RPMI7951 (cell line): ENCODE measurements around the gene PGR. TPM values are rescaled to one million over a fixed set of nuclear protein-coding genes. Genes with fewer than 3 reads are reported as not detected.
"Not testable (repeated sequence)": the region's sequence is repeated elsewhere in the genome, so short reads cannot be mapped to it uniquely, and the experiment has no call there.

Source experiments
- DNase-seq: peaks from one replicate; pipeline ENCODE4 v3.0.0-alpha.2; 2012; ENCODE audit warnings: low read depth
- total RNA-seq: library from RNA; depleted of rRNA; stranded (reverse); fragments of >200 nt; shearing (Covaris generic); gene quantifications from 2 replicates; pipeline ENCODE4 v1.2.3, GENCODE V29; 2014

Gene PGR
- total RNA-seq, 1 experiment from 2014 or later, result not detected

DNA sequence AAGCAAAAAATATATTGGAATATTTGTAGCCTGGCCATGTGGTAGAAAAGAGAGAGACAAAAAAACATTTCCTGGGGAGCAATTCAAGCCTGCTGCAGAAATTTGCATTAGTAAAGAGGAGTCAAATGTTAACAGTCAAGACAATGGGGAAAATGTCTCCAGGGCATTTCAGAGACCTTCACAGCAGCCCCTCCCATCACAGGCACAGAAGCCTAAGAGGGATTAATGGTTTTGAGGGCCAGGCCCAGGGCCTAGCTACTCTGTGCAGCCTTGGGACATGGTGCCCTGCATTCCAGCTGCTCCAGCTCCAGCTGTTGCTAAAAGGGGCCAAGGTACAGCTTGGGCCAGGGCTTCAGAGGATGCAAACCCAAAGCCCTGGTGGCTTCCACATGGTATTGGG is 46.8 kb downstream of the PGR start:
- no peak for DNase-seq

DNA sequence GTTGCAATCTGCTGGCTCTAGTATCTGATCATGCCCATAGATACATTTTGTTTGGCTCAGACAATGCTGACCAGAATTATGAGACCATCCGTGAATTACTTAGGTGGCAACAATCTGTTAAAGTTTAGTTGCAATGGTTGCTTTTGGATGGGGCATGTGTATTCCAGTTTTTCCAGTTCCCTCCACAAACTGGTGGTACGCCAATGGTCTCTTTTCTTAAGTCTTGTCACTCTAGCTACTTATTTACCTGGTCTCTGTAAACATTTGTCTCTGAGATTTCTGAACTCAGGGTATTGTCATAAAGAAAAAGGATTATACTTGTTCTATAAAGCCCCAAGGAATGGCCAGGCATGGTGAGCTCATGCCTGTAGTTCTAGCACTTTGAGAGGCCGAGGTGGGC is 65.9 kb downstream of the PGR start:
- DNase-seq, result no peak

DNA sequence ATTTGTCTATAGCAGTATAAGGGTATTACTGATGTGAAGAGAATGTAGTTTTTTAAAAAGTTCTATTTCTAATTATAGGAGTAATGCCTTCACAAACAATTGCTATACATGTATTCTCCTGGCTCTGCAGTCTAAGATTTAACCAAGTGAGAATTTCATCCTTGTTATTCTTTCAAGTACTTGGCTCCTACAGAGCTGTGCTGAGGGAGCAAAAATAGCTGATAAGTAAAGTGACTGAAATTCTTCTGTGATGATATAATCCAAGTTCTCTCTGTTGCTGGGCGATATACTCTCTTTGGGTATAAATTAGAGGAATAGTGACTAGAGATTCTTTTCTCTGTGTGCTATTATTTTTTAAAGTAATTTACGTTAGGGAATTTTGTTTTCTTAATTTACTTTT is 68.0 kb downstream of the PGR start:
- DNase-seq, result no peak

DNA sequence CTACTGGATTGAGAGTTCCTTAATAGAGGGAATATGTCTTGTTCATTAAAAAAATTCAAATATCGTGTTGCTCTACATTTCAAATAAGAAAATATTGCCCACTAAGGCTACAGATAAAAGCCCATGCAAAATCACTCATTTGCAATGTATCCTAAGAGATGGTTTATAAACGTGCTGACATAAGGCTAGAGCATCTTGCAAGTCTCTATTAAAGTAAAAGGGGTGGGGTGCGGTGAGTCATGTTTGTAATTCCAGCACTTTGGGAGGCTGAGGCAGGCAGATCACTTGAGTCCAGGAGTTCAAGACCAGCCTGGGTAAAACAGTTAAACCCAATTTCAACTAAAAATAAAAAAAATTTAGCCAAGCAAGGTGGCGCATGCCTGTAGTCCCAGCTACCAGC is 70.3 kb downstream of the PGR start:
- no peak for DNase-seq

DNA sequence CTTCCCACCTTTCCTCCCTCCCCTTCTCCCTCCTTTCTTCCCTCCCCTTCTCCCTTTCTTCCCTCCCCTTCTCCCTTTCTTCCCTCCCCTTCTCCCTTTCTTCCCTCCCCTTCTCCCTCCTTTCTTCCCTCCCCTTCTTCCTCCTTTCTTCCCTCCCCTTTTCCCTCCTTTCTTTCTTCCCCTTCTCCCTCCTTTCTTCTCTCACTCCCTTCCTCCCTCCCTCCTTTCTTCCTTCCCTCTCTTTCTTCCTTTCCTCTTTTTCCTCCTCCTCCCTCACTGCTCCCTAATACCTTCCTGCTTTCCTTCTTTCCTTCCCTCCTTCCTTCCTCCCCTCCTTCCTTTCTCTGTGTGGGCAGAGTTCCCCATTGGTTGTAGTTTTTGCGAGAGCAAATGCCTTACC is 76.1 kb downstream of the PGR start:
- no peak for DNase-seq

DNA sequence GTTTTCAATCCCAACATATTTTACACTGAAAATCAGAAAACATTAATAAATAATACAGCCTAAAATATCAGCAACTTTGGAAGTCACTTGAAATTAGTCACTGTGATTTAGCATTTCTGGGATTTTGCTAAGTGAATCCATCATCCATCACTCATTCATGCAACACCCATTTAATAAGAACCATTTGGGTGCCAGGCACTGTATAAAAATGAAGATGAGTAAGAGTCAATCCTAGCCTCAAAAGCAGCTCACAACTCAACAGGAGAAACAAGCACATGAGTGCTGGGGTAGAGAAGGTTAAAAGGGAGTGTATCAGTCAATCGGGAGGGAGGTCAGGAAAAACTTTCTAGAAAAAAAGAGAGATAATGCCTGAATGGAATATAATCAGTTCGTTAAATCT is 77.9 kb downstream of the PGR start:
- no peak for DNase-seq

DNA sequence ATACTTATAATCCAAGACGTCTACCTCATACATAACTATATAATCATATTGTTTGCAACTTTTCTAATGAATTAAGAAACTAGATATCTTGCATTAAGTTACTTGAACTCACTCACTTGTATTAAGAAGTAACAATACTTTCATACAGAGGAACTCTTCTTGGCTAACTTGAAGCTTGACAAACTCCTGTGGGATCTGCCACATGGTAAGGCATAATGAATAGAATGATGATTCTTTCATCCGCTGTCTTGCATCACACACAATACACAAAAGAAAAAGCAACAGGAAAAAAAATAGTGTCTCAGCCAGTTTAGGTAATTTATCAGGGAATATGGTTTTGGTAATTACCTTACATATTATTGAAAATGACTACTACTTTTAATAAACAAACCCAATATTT is 79.8 kb downstream of the PGR start:
- no peak for DNase-seq

DNA sequence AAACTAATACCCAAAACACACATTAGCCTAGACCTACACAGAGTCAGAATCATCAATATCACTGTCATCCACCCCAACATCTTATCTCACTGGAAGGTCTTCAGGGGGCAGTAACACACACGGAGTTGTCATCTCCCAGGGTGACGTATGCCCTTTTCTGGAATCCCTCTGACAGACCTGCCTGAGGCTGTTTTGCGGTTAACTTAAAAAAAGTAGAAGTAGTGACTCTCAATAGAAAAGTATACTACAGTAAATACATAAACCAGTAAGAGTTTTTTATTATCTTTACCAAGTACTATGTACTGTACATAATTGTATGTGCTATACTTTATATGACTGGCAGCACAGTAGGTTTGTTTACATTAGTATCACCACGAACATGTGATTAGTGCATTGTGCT is 80.5 kb downstream of the PGR start:
- DNase-seq, result peak; percentile 57

DNA sequence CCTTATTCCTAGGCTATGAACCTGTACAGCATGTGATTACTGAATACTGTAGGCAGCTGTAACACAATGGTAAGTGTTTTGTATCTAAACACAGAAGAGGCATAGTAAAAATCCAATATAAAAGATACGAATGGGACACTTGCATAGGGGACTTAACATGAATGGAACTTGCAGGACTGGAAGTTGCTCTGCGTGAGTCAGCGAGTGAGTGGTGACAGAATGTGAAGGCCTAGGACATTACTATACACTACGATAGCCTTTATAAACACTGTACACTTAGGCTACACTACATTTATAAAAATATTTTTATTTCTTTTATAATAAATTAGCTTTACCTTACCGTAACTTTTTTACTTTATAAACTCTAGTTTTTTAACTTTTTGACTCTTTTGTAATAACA is 81.1 kb downstream of the PGR start:
- no peak for DNase-seq

DNA sequence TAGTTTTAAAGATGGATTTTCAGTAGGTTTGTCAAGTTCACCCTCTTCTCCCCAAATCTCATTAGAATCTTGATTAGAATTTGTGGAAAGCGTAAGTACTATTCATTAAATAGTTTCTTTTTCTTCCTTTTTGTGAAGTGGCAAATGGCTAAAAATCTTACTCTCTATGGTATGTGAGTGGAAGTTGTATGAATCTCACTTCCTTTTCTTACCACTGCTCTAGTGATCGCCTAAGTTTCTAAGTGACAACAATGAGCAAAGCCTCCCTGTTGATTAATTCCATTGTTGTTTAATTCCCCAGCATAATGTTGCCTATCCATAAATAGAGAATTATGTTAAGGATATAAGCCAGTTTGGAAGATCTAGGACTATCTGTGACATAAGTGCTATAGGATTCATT is 82.7 kb downstream of the PGR start:
- no peak for DNase-seq

DNA sequence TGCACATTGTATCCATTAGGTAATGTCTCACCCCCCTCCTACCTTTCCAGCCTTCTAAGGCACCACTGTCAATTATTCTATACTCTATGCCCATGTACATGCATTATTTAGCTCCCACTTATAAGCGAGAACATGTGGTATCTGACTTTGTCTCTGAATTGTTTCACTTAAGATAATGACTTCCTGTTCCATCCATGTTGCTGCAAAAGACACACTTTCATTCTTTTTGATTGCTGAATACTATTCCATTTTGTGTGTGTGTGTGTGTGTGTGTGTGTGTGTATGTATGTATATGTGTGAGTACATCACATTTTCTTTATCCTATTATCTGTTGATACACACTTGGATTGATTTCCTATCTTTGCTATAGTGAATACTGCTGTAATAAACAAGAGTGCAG is 84.2 kb downstream of the PGR start:
- DNase-seq, result no peak

DNA sequence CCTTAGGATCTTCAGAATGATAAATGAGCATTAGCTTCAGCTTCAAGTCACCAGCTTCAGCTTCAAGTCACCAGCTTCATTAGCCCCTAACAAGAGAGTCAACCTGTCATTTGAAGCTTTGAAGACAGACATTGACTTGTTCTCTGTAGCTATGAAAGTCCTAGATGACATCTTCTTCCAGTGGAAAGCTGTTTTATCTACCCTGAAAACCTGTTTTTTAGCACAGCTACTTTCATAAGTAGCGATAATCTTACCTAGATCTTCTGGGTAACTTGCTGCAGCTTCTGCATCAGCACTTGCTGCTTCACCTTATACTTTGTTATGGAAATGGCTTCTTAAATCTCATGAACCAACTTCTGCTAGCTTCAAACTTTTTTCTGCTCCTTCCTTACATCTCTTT is 85.7 kb downstream of the PGR start:
- no peak for DNase-seq

DNA sequence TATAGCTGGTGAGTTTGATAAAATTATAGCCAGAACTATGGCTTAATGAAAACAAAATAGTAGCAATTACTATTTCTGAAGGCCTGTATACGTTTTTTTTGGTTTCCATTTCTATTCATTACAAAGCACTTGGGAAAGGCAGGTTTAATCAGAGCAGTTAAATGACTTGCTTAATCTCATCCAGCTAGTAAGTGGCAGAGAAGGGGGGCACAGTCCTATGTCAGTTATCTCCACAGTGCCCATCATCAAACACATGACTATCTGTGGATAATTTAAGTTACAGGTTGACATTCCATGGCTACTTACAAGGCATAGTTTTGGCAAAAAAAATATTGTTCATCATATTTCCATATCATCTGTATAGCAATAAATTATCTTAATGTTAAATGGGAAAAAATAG is 93.7 kb downstream of the PGR start:
- DNase-seq, result no peak

DNA sequence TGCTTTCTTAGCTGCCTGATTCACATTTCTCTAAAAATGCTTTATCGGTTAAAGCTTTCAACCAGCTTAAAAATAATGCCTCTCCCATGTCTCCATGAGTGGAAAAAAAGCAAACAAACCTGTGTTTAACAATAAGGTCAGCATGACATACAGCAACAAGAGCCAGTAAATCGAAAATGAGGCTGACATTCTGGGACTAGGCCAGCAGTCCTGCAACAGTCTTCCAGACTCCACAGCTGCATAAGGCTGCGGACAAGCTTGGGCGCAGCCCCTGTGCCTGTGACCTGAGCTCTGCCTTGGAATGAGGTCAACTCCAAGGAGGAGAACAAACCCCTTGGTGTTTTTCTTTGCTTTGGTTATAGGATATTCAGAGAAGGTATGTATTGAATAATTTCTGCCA is 95.5 kb downstream of the PGR start:
- DNase-seq, result no peak

DNA sequence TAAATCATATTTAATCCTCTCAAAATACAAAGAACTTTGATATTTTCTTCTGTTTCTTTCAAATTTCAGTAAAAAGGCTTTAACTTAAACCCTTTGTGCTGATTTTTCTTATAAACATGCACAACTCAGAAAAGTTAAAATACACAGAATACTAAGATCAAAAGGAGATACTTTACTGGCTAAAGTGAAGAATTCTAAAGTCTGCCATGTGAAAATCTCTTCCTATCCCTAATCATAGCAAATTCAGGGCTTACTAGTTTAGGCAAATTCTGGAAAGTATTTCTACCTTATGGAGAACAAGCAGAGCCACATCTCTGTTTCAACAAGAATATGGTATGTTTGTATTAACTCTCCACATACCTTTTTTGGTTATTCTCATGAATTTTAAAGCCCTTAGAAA is 96.6 kb downstream of the PGR start:
- DNase-seq, result no peak

DNA sequence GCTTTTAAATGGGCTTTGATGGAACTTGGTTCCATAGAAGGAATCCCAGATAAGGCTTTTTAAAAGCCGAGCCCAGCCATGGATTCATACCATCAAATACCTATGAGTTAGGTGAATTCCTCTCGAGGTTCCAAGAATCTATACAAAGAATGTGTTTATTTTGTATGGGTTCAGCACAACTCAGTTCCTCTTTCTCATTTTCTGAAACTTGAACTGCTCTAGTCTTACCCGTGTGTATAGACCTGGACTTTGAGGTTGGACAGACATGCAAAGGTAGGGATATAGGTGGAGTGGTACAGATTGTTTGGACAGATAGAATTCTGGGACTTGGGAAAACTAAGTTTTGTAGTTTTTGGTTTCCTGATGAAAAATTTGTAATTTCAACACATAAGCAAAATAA is 97.9 kb downstream of the PGR start:
- no peak for DNase-seq

DNA sequence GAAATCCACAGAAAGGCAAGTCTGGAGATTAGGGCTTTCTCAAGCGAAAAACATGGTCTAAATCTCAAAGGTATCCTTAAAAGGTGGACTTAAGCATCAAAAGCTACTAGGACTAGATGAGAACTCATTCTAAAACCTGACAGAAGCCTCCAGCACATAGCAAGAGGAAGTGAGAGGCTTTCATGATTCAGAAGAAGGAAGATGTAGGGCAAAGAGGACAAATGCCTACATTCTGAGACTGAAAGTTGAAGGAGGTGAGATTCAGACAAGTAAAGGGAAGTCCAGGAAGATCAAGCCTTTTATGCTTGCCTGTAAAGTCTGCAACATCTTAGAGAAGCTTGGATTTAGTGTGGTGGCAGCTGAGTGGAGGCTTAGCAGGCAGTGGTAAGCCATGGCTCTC is 98.9 kb downstream of the PGR start:
- no peak for DNase-seq

DNA sequence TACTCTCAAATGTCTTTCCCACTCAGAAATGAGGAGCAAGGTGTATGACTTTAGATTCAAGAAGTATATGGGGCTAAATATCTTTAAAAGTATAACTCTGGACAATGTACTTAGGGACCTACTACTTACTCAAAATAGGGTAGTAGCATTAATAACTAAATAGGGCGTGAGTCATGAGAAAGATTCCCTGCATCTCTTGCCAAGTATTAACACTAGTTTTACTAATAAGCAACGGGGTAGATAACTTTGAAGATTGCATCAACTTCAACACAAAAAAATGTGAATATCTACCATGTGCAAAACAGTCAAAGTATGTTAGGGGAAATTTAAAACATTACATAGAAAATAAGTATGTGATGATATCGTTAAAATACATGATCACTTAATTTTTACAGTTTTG is 99.6 kb downstream of the PGR start:
- DNase-seq, result no peak

DNA sequence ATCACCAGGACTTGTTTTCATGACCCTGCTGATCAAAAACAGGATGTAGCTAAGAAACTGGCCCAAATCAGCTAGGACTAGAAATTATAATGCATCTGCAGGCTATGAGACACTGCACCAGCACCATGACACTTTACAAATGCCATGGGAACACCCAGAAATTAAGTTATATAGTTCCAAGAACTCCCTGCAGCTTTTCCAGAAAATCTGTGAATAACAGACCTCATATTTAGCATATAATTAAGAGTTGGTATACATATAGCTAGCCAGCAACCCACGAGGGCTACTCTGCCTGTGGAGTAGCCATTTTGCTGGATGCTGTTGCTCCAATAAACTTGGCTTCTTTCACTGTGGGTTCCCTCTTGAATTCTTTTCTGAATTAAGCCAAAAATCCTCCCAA is 101.0 kb downstream of the PGR start:
- no peak for DNase-seq

DNA sequence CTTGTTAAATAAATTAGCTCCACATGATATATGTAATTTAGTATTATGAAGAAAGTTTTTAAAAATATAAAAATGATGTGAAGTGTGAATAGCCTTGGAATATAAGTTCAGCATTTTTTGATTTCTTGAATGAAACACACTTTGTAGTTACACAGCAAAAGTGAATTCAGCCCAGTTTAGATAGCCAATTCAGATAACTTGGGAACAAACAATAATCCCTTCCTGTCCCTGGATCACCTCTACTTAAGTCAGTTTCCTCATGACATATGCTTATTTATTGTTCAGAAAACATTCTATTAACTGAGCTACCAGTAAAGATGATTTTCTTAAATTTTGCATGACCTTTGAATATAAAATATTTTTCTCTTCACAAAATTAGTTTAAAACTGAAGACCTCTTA is 107.4 kb downstream of the PGR start:
- no peak for DNase-seq

DNA sequence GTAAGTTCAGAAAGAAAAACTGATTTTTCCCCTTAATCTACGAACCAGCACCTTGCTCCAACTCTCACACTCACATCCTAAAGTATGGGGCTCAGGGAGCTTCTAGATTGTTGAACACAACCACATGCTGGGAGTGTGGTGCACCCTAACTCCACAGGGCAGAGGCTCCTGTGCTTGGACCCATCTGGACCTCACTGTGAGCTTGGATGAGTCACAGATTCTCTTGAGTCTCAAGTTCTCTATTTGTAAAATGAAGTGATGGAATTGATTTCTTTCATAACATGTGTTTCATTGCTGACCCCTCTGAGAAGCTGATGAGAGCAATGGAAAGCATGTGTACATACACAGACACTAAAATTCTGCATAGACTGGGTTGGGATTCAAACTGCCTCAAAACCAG is 109.7 kb downstream of the PGR start:
- no peak for DNase-seq

DNA sequence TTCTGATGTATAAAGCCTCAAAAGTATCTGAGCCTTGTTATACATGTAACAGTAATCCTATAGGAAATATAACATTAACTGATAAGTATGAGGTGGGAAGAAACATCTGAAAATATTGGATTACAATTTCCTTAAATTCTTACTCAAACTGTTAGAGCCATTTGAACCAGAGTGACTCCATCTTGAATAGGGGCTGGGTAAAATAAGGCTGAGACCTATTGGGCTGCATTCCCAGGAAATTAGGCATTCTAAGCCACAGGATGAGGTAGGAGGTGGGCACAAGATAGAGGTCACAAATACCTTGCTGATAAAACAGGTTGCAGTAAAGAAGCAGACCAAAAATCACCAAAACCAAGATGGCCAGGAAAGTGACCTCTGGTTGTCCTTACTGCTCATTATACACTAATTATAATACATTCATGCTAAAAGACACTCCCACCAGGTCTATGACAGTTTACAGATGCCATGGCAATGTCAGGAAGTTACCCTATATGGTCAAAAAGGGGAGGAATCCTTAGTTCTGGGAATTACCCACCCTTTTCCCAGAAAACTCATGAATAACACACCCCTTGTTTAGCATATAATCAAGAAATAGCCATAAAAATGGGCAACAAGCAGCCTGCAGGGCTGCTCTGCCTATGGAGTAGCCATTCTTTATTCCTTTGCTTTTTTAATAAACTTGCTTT is 114.9 kb downstream of the PGR start:
- peak; percentile 1 for DNase-seq

DNA sequence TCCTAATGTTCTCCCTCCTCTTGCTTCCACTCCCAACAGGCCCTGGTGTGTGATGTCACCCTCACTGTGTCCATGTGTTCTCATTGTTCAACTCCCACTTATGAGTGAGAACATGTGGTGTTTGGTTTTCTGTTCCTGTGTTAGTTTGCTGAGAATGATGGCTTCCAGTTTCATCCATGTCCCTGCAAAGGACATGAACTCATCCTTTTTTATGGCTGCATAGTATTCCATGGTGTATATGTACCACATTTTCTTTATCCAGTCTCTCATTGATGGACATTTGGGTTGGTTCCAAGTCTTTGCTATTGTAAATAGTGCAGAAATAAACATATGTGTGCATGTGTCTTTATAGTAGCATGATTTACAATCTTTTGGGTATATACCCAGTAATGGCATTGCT is 115.9 kb downstream of the PGR start:
- DNase-seq, result not testable (repeated sequence)

DNA sequence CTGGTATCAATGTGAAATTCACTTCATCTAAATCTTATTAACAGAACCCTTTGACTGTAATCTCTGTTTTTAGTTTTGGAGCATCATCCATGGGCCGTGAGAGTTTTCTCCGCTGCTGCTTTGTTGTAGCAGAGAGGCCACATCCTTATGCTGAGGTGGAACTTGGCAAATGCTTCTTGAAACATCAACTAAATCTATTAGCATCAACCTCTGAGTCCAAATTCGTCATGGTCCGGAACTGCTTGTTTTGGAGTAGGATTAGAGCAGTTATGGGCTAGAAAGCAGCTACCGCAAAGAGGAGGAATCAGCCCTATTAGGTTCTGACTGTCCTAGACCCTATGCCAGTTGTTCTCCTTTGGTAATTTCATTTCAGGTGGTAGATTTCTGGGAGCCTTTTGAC is 117.7 kb downstream of the PGR start:
- DNase-seq, result no peak

DNA sequence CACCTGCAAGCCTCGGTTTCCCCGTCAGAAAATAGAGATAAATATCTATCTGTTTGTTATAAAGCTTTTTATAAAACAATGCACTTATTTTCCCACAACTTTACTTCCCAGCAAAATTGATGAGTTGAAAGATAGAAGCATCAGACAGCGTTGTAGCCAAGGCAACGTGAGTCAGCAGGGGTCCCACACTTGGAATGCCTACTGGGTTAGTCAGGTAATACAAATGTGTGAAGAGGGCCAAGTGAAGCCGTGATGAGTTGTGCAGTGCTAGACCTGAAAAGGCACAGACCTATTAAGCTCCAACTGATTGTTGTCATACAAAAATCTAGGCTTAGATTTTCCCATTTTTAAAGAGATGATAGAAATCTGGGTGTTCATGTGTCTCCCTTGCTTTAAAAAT is 118.7 kb downstream of the PGR start:
- DNase-seq, result peak; percentile 6
